HepG2 (cell line): Measurements from ENCODE around the gene ZMYND8. TPM values are rescaled to one million over a fixed set of nuclear protein-coding genes. Genes with fewer than 3 reads are reported as not detected.

Experiments used
- AGO2 ChIP-seq: fragments of 200-400 bp; formaldehyde crosslinking; optimal IDR thresholded peaks from 2 replicates; pipeline ENCODE3; 2017; ENCODE audit warnings: mild to moderate bottlenecking, low read depth, low read length, moderate library complexity
- ARID2 ChIP-seq: sonication (generic); formaldehyde crosslinking; IDR thresholded peaks from 2 replicates; pipeline ENCODE4 v1.8.1; 2022; ENCODE audit warnings: mild to moderate bottlenecking, missing genetic modification reagents, borderline replicate concordance
- BHLHE40 ChIP-seq: IDR thresholded peaks from 2 replicates; pipeline ENCODE4 v1.6.1; 2011; ENCODE audit warnings: low read length, improper control_type of control experiment
- CBX5 ChIP-seq: sonication (generic); formaldehyde crosslinking; IDR thresholded peaks from 2 replicates; pipeline ENCODE4 v1.4.0; 2020; ENCODE audit warnings: missing genetic modification reagents, borderline replicate concordance
- CREM ChIP-seq, 2 experiments: sonication (generic) in 1 of 2; formaldehyde crosslinking in 1 of 2; IDR thresholded peaks; 2 replicates each; pipeline versions ENCODE4 v1.4.0 to v1.6.1; 2016 to 2020; ENCODE audit warnings: antibody characterized with exemption in 1 of 2, mild to moderate bottlenecking in 1 of 2, missing genetic modification reagents in 1 of 2
- ELF3 ChIP-seq: IDR thresholded peaks from 2 replicates; pipeline ENCODE4 v1.6.1; 2016; ENCODE audit warnings: missing genetic modification reagents, missing compliant biosample characterization
- HNRNPUL1 ChIP-seq: fragments of 200-400 bp; formaldehyde crosslinking; IDR thresholded peaks from 2 replicates; pipeline ENCODE4 v1.6.1; 2017; ENCODE audit warnings: low read depth, mild to moderate bottlenecking, low read length, moderate library complexity
- JUND ChIP-seq: sonication (generic); formaldehyde crosslinking; IDR thresholded peaks from 2 replicates; pipeline ENCODE4 v1.8.0; 2022; ENCODE audit warnings: mild to moderate bottlenecking, missing genetic modification reagents
- KDM2A ChIP-seq: sonication (generic); formaldehyde crosslinking; IDR thresholded peaks from 2 replicates; pipeline ENCODE4 v1.4.0; 2020; ENCODE audit warnings: low read depth, missing genetic modification reagents, borderline replicate concordance
- MZF1 ChIP-seq: sonication (generic); formaldehyde crosslinking; IDR thresholded peaks from 2 replicates; pipeline ENCODE4 v1.8.1; 2023; ENCODE audit warnings: mild to moderate bottlenecking, missing genetic modification reagents, borderline replicate concordance
- NFE2L1 ChIP-seq: sonication (generic); formaldehyde crosslinking; IDR thresholded peaks from 2 replicates; pipeline ENCODE4 v1.4.0; 2020; ENCODE audit warnings: missing genetic modification reagents, mild to moderate bottlenecking, borderline replicate concordance
- SP1 ChIP-seq, 2 experiments: fragments of 450-650 bp in 1 of 2; sonication (generic) in 1 of 2; formaldehyde crosslinking in 1 of 2; IDR thresholded peaks; 2 replicates each; pipeline versions ENCODE4 v1.4.0 to v1.6.1; 2016 to 2020; ENCODE audit warnings: missing genetic modification reagents in 1 of 2
- TBX3 ChIP-seq: fragments of 450-650 bp; IDR thresholded peaks from 2 replicates; pipeline ENCODE4 v1.6.1; 2017; ENCODE audit warnings: antibody characterized with exemption, mild to moderate bottlenecking, inconsistent platforms, borderline replicate concordance
- ZNF17 ChIP-seq: sonication (generic); formaldehyde crosslinking; IDR thresholded peaks from 2 replicates; pipeline ENCODE4 v1.5.0; 2020; ENCODE audit warnings: mild to moderate bottlenecking, missing genetic modification reagents
- ZNF234 ChIP-seq: sonication (generic); formaldehyde crosslinking; conservative IDR thresholded peaks from 2 replicates; pipeline ENCODE4 v1.5.1; 2020; ENCODE audit warnings: mild to moderate bottlenecking, missing genetic modification reagents
- ZNF547 ChIP-seq: sonication (generic); formaldehyde crosslinking; IDR thresholded peaks from 2 replicates; pipeline ENCODE4 v1.5.1; 2020; ENCODE audit warnings: mild to moderate bottlenecking, missing genetic modification reagents
- ZNF552 ChIP-seq: sonication (generic); formaldehyde crosslinking; IDR thresholded peaks from 2 replicates; pipeline ENCODE4 v1.9.0; 2022; ENCODE audit warnings: missing genetic modification reagents, mild to moderate bottlenecking, borderline replicate concordance
- ZNF558 ChIP-seq: sonication (generic); formaldehyde crosslinking; IDR thresholded peaks from 2 replicates; pipeline ENCODE4 v1.9.0; 2022; ENCODE audit warnings: mild to moderate bottlenecking, missing genetic modification reagents, borderline replicate concordance
- ZNF563 ChIP-seq: sonication (generic); formaldehyde crosslinking; IDR thresholded peaks from 2 replicates; pipeline ENCODE4 v1.8.0; 2022; ENCODE audit warnings: mild to moderate bottlenecking, moderate library complexity, missing genetic modification reagents
- polyA plus RNA-seq, 8 experiments: library from polyadenylated mRNA; depleted of rRNA in 3 of 8; stranded (reverse) in 7 of 8; unstranded in 1 of 8; fragments of >200 nt; fragmentation: Illumina TruSeq in 4 of 8; extraction: Trizol in 4 of 8; gene quantifications; 2 replicates each; pipeline versions ENCODE4 v1.2.1 to v1.2.3, GENCODE V29; 2011 to 2016; ENCODE audit warnings: low read depth in 4 of 8, missing spikeins in 1 of 8, mixed read lengths in 1 of 8; ENCODE audit not compliant: insufficient read depth in 1 of 8
- total RNA-seq, 5 experiments: library from RNA; depleted of rRNA; stranded (reverse); fragments of >200 nt; fragmentation: Illumina TruSeq; extraction: Trizol; gene quantifications; 2 replicates each; pipeline ENCODE4 v1.2.3, GENCODE V29; 2016; ENCODE audit warnings: low read depth in 1 of 5
- TF ChIP-seq, protein P1 (sequence below): sonication (generic); formaldehyde crosslinking; IDR thresholded peaks from 2 replicates; pipeline ENCODE4 v1.5.0; 2020; ENCODE audit warnings: missing genetic modification reagents
- TF ChIP-seq, protein P2 (sequence below): sonication (generic); formaldehyde crosslinking; IDR thresholded peaks from 2 replicates; pipeline ENCODE4 v1.9.0; 2021; ENCODE audit warnings: missing genetic modification reagents, borderline replicate concordance
- TF ChIP-seq, protein P3 (sequence below): sonication (generic); formaldehyde crosslinking; IDR thresholded peaks from 2 replicates; pipeline ENCODE4 v1.4.0; 2020; ENCODE audit warnings: missing genetic modification reagents
- TF ChIP-seq, protein P4 (sequence below): sonication (generic); formaldehyde crosslinking; IDR thresholded peaks from 2 replicates; pipeline ENCODE4 v1.5.0; 2020; ENCODE audit warnings: mild to moderate bottlenecking, missing genetic modification reagents
- TF ChIP-seq, protein P5 (sequence below): sonication (generic); formaldehyde crosslinking; IDR thresholded peaks from 2 replicates; pipeline ENCODE4 v1.8.0; 2022; ENCODE audit warnings: missing genetic modification reagents, mild to moderate bottlenecking, moderate library complexity, borderline replicate concordance

Gene ZMYND8
- total and polyA plus RNA-seq, 2 of the 13 experiments (the other 11 are each of a cell fraction or from before 2014, with no cell fraction given) = 53.9 to 84.7 TPM

DNA sequence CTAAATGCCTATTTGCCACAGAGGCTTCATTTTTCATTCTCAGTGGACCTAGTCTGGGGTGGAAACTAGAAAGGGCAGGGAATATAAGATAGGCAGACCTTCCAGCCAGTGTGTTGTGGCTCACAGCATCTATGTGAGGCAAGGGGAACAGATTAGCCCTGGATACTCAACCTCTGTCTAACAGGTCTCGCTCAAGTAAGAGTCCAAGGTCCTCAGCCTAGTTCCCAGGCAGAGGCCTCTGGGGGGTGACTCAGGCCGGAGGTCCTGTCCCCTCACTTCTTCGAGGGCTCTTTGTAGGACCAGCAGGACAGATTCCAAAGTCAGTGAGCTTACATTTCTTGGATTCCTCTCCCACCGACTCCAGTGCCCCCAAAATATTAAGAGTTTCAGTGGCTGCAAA is 106.6 kb downstream of the ZMYND8 start (continued):
- TF ChIP-seq ZNF234 (CRISPR knock-in tag) (no peak), HNRNPUL1 (no peak), CBX5 (CRISPR knock-in tag) (no peak), NFE2L1 (no peak), ZNF547 (CRISPR knock-in tag) (no peak), ZNF552 (CRISPR knock-in tag) (no peak), TBX3 (no peak), KDM2A (no peak), JUND (no peak), MZF1 (CRISPR knock-in tag) (no peak), ZNF563 (CRISPR knock-in tag) (no peak), ZNF558 (CRISPR knock-in tag) (0 out of 2 replicates have a peak, but pooled peaks have one; percentile 27), SP1 (IDR thresholded peaks at IDR 0.05) (no peak), SP1 (CRISPR knock-in tag; IDR thresholded peaks at IDR 0.05) (no peak), ARID2 (CRISPR knock-in tag) (no peak), CREM (IDR thresholded peaks at IDR 0.05) (no peak), CREM (CRISPR knock-in tag; IDR thresholded peaks at IDR 0.05) (no peak), ELF3 (CRISPR knock-in tag) (no peak), AGO2 (peak; percentile 44), ZNF17 (CRISPR knock-in tag) (no peak), BHLHE40 (no peak)
- TF ChIP-seq, protein P1, sequence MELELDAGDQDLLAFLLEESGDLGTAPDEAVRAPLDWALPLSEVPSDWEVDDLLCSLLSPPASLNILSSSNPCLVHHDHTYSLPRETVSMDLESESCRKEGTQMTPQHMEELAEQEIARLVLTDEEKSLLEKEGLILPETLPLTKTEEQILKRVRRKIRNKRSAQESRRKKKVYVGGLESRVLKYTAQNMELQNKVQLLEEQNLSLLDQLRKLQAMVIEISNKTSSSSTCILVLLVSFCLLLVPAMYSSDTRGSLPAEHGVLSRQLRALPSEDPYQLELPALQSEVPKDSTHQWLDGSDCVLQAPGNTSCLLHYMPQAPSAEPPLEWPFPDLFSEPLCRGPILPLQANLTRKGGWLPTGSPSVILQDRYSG (CRISPR knock-in tag) = no peak
- TF ChIP-seq, protein P2, sequence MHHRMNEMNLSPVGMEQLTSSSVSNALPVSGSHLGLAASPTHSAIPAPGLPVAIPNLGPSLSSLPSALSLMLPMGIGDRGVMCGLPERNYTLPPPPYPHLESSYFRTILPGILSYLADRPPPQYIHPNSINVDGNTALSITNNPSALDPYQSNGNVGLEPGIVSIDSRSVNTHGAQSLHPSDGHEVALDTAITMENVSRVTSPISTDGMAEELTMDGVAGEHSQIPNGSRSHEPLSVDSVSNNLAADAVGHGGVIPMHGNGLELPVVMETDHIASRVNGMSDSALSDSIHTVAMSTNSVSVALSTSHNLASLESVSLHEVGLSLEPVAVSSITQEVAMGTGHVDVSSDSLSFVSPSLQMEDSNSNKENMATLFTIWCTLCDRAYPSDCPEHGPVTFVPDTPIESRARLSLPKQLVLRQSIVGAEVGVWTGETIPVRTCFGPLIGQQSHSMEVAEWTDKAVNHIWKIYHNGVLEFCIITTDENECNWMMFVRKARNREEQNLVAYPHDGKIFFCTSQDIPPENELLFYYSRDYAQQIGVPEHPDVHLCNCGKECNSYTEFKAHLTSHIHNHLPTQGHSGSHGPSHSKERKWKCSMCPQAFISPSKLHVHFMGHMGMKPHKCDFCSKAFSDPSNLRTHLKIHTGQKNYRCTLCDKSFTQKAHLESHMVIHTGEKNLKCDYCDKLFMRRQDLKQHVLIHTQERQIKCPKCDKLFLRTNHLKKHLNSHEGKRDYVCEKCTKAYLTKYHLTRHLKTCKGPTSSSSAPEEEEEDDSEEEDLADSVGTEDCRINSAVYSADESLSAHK (CRISPR knock-in tag) = no peak
- TF ChIP-seq, protein P3, sequence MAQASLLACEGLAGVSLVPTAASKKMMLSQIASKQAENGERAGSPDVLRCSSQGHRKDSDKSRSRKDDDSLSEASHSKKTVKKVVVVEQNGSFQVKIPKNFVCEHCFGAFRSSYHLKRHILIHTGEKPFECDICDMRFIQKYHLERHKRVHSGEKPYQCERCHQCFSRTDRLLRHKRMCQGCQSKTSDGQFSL = no peak
- TF ChIP-seq, protein P4, sequence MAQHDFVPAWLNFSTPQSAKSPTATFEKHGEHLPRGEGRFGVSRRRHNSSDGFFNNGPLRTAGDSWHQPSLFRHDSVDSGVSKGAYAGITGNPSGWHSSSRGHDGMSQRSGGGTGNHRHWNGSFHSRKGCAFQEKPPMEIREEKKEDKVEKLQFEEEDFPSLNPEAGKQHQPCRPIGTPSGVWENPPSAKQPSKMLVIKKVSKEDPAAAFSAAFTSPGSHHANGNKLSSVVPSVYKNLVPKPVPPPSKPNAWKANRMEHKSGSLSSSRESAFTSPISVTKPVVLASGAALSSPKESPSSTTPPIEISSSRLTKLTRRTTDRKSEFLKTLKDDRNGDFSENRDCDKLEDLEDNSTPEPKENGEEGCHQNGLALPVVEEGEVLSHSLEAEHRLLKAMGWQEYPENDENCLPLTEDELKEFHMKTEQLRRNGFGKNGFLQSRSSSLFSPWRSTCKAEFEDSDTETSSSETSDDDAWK (CRISPR knock-in tag) = no peak
- TF ChIP-seq, protein P5, sequence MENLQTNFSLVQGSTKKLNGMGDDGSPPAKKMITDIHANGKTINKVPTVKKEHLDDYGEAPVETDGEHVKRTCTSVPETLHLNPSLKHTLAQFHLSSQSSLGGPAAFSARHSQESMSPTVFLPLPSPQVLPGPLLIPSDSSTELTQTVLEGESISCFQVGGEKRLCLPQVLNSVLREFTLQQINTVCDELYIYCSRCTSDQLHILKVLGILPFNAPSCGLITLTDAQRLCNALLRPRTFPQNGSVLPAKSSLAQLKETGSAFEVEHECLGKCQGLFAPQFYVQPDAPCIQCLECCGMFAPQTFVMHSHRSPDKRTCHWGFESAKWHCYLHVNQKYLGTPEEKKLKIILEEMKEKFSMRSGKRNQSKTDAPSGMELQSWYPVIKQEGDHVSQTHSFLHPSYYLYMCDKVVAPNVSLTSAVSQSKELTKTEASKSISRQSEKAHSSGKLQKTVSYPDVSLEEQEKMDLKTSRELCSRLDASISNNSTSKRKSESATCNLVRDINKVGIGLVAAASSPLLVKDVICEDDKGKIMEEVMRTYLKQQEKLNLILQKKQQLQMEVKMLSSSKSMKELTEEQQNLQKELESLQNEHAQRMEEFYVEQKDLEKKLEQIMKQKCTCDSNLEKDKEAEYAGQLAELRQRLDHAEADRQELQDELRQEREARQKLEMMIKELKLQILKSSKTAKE (CRISPR knock-in tag) = no peak
